22Rv1 (cell line): ENCODE data around the gene HOATZ.

ENCODE experiments used
- ZFX ChIP-seq: fragments of 450-650 bp; IDR thresholded peaks from 2 replicates; pipeline ENCODE4 v1.6.1; 2017; ENCODE audit warnings: antibody characterized with exemption, borderline replicate concordance
- TF ChIP-seq, protein P1 (sequence below): fragments of 450-650 bp; IDR thresholded peaks from 2 replicates; pipeline ENCODE4 v1.5.1; 2017; ENCODE audit warnings: mild to moderate bottlenecking

GRCh38 chr11:111582163-111582562, 67.6 kb downstream of the HOATZ start:
- TF ChIP-seq, protein P1, sequence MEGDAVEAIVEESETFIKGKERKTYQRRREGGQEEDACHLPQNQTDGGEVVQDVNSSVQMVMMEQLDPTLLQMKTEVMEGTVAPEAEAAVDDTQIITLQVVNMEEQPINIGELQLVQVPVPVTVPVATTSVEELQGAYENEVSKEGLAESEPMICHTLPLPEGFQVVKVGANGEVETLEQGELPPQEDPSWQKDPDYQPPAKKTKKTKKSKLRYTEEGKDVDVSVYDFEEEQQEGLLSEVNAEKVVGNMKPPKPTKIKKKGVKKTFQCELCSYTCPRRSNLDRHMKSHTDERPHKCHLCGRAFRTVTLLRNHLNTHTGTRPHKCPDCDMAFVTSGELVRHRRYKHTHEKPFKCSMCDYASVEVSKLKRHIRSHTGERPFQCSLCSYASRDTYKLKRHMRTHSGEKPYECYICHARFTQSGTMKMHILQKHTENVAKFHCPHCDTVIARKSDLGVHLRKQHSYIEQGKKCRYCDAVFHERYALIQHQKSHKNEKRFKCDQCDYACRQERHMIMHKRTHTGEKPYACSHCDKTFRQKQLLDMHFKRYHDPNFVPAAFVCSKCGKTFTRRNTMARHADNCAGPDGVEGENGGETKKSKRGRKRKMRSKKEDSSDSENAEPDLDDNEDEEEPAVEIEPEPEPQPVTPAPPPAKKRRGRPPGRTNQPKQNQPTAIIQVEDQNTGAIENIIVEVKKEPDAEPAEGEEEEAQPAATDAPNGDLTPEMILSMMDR = no peak
- TF ChIP-seq ZFX = no peak
